HepG2 (cell line): ENCODE data around the gene PLD2.

Source experiments
- CENPX ChIP-seq: sonication (generic); formaldehyde crosslinking; IDR thresholded peaks from 2 replicates; pipeline ENCODE4 v1.9.0; 2021; ENCODE audit warnings: mild to moderate bottlenecking, missing genetic modification reagents, moderate library complexity
- CTCF ChIP-seq: sonication (generic); formaldehyde crosslinking; IDR thresholded peaks from 2 replicates; pipeline ENCODE4 v1.5.0; 2020; ENCODE audit warnings: mild to moderate bottlenecking, missing genetic modification reagents, moderate library complexity
- KAT8 ChIP-seq: IDR thresholded peaks from 2 replicates; pipeline ENCODE4 v1.6.1; 2016; ENCODE audit warnings: missing genetic modification reagents, missing compliant biosample characterization
- MAZ ChIP-seq, 2 experiments: sonication (generic) in 1 of 2; formaldehyde crosslinking in 1 of 2; IDR thresholded peaks; 2 replicates each; pipeline versions ENCODE4 v1.5.0 to v1.6.1; 2012 to 2020; ENCODE audit warnings: low read depth in 2 of 2, mild to moderate bottlenecking in 2 of 2, borderline replicate concordance in 1 of 2, improper control_type of control experiment in 1 of 2, low read length in 1 of 2, missing genetic modification reagents in 1 of 2, moderate library complexity in 1 of 2
- NFE2L2 ChIP-seq: fragments of 150-350 bp; IDR thresholded peaks from 2 replicates; pipeline ENCODE4 v1.6.1; 2014; ENCODE audit warnings: low read length
- NR2F6 ChIP-seq, 2 experiments: IDR thresholded peaks; 2 replicates each; pipeline ENCODE4 v1.6.1; 2016; ENCODE audit warnings: antibody characterized with exemption in 1 of 2, mild to moderate bottlenecking in 1 of 2
- NR3C1 ChIP-seq: sonication (generic); formaldehyde crosslinking; IDR thresholded peaks from 2 replicates; pipeline ENCODE4 v1.4.0; 2020; ENCODE audit warnings: missing genetic modification reagents
- POLR2AphosphoS5 ChIP-seq: IDR thresholded peaks from 2 replicates; pipeline ENCODE4 v1.6.1; 2012; ENCODE audit warnings: low read depth, low read length
- SCMH1 ChIP-seq: sonication (generic); formaldehyde crosslinking; IDR thresholded peaks from 2 replicates; pipeline ENCODE4 v1.9.0; 2021; ENCODE audit warnings: missing genetic modification reagents, mild to moderate bottlenecking, borderline replicate concordance
- USF2 ChIP-seq, 2 experiments: sonication (generic) in 1 of 2; formaldehyde crosslinking in 1 of 2; IDR thresholded peaks; 2 replicates each; pipeline versions ENCODE4 v1.5.1 to v1.6.1; 2011 to 2020; ENCODE audit warnings: borderline replicate concordance in 1 of 2, low read depth in 1 of 2, low read length in 1 of 2, mild to moderate bottlenecking in 1 of 2, missing genetic modification reagents in 1 of 2, moderate library complexity in 1 of 2
- ZBTB14 ChIP-seq: sonication (generic); formaldehyde crosslinking; IDR thresholded peaks from 2 replicates; pipeline ENCODE4 v1.4.0; 2020; ENCODE audit warnings: missing genetic modification reagents
- ZNF549 ChIP-seq: sonication (generic); formaldehyde crosslinking; IDR thresholded peaks from 2 replicates; pipeline ENCODE4 v1.5.0; 2020; ENCODE audit warnings: missing genetic modification reagents
- ZNF577 ChIP-seq: sonication (generic); formaldehyde crosslinking; IDR thresholded peaks from 2 replicates; pipeline ENCODE4 v1.4.0; 2020; ENCODE audit warnings: mild to moderate bottlenecking, low read depth, missing genetic modification reagents, borderline replicate concordance
- ZNF7 ChIP-seq: IDR thresholded peaks from 2 replicates; pipeline ENCODE4 v1.6.1; 2016; ENCODE audit warnings: missing biosample characterization, missing genetic modification reagents

- TF ChIP-seq POLR2AphosphoS5 (no peak), MAZ (IDR thresholded peaks at IDR 0.05; ENCODE audit: borderline replicate concordance, low read depth, low read length) (no peak), MAZ (CRISPR knock-in tag; IDR thresholded peaks at IDR 0.05; ENCODE audit: low read depth) (no peak), ZNF549 (CRISPR knock-in tag) (no peak), CENPX (no peak), ZBTB14 (no peak), NR3C1 (CRISPR knock-in tag) (no peak), CTCF (CRISPR knock-in tag) (no peak), ZNF577 (CRISPR knock-in tag) (no peak), NFE2L2 (no peak), ZNF7 (no peak), KAT8 (CRISPR knock-in tag) (no peak), NR2F6 (IDR thresholded peaks at IDR 0.05) (no peak), NR2F6 (CRISPR knock-in tag; IDR thresholded peaks at IDR 0.05) (no peak), USF2 (IDR thresholded peaks at IDR 0.05; ENCODE audit: low read depth, low read length) (no peak), USF2 (CRISPR knock-in tag; IDR thresholded peaks at IDR 0.05; ENCODE audit: borderline replicate concordance) (no peak), SCMH1 (CRISPR knock-in tag) (no peak)
These were observed 45.7 kb downstream of the PLD2 start for GRCh38 chr17:4852567-4853207.
